ENCODE measurements around the gene TSEN15.
A peak's percentile ranks its signal among the peaks of the same experiment; 100 is the strongest.

TSEN15 gene

GRCh38 chr1:184052194-184052559 is 647 bp downstream of the TSEN15 start:
- H3K4me3 ChIP-seq (ENCODE audit: low read depth, low read length) = peak overlapping the region; percentile 68
- no peak for TF ChIP-seq CTCF (IDR thresholded peaks at IDR 0.05; ENCODE audit: low read depth, low read length)

- TF ChIP-seq CTCF (IDR thresholded peaks at IDR 0.05; ENCODE audit: low read depth, low read length) = no peak
- H3K4me3 ChIP-seq (ENCODE audit: low read depth, low read length) = peak overlapping the region; percentile 68
Observed at GRCh38 chr1:184052750-184053149, 1.2 kb downstream of the TSEN15 start.

- H3K4me3 ChIP-seq (ENCODE audit: low read depth, low read length) = no peak overlapping the region
- no peak for TF ChIP-seq CTCF (IDR thresholded peaks at IDR 0.05; ENCODE audit: low read depth, low read length)
Observed at GRCh38 chr1:184053881-184054280, 2.4 kb downstream of the TSEN15 start.

- H3K4me3 ChIP-seq (ENCODE audit: low read depth, low read length) = no peak overlapping the region
- TF ChIP-seq CTCF (IDR thresholded peaks at IDR 0.05; ENCODE audit: low read depth, low read length) = no peak
Observed at GRCh38 chr1:184056921-184057555, 5.5 kb downstream of the TSEN15 start.

DNA sequence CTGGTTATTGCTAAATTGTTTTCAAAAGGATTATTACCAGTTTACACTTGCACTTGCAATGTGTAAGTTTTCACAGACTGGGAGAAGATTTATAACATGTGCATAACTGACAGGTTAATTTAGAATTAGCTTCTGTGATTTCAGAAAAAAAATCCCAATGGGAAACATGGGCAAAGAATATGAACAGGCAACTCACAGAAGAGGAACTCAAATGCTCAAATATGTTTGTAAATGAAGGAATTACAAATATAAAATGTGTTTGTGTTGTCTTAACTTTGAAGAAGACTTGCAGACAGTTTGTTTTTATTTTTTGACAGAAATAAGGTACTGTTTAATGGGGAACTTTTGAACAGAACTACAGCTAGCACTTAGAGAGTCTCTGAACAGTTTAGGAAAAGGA is 8.4 kb downstream of the TSEN15 start:
- TF ChIP-seq CTCF (IDR thresholded peaks at IDR 0.05; ENCODE audit: low read depth, low read length) = no peak
- no peak overlapping the region for H3K4me3 ChIP-seq (ENCODE audit: low read depth, low read length)

GRCh38 chr1:184060316-184060715 is 8.8 kb downstream of the TSEN15 start:
- H3K4me3 ChIP-seq (ENCODE audit: low read depth, low read length) = no peak overlapping the region
- TF ChIP-seq CTCF (IDR thresholded peaks at IDR 0.05; ENCODE audit: low read depth, low read length) = no peak

GRCh38 chr1:184061396-184062003 is 10.0 kb downstream of the TSEN15 start:
- no peak for TF ChIP-seq CTCF (IDR thresholded peaks at IDR 0.05; ENCODE audit: low read depth, low read length)
- H3K4me3 ChIP-seq (ENCODE audit: low read depth, low read length) = no peak overlapping the region
